Uterus (tissue), 4 donors: ENCODE results near the gene HECTD2. TPM values are rescaled to one million over a fixed set of nuclear protein-coding genes. Genes with fewer than 3 reads are reported as not detected.
"Not testable (repeated sequence)": the region's sequence is repeated elsewhere in the genome, so short reads cannot be mapped to it uniquely, and the experiment has no call there.

Source experiments
- DNase-seq, 2 donors: peaks; one replicate each; pipeline ENCODE4 v3.0.0-alpha.2; 2019 to 2020
- H3K27ac ChIP-seq, 2 donors: fragments of 200-600 bp; sonication (generic); 1 replicate in 1 of 2; 2 replicates in 1 of 2; pipeline ENCODE4 v1.5.1; 2016 to 2018
- H3K27me3 ChIP-seq, 2 donors: fragments of 200-600 bp; sonication (generic); one replicate each; pipeline ENCODE4 v1.5.1; 2018 to 2019; ENCODE audit warnings: control low read depth in 1 of 2
- H3K36me3 ChIP-seq, 2 donors: fragments of 200-600 bp; sonication (generic); one replicate each; pipeline ENCODE4 v1.5.1; 2019; ENCODE audit warnings: control low read depth in 1 of 2
- H3K4me1 ChIP-seq, 2 donors: fragments of 200-600 bp; sonication (generic); one replicate each; pipeline ENCODE4 v1.5.1; 2018 to 2019; ENCODE audit warnings: control low read depth in 1 of 2
- H3K4me3 ChIP-seq, 2 donors: fragments of 200-600 bp; sonication (generic); 1 replicate in 1 of 2; 2 replicates in 1 of 2; pipeline ENCODE4 v1.5.1; 2018 to 2019; ENCODE audit warnings: mild to moderate bottlenecking in 1 of 2
- H3K9me3 ChIP-seq, 2 donors: fragments of 200-600 bp; sonication (generic); one replicate each; pipeline ENCODE4 v1.5.1; 2019; ENCODE audit warnings: control low read depth in 1 of 2
- POLR2A ChIP-seq, 2 donors: fragments of 450-650 bp; IDR thresholded peaks; one replicate each; pipeline ENCODE4 v1.6.1; 2016; ENCODE audit warnings: antibody characterized with exemption in 2 of 2, mild to moderate bottlenecking in 1 of 2, moderate library complexity in 1 of 2
- intact Hi-C: fragments of 100-400 bp; cut with DNase I; formaldehyde crosslinking; loops from one replicate; pipeline ENCODE4 v1.15.1; 2023; ENCODE audit warnings: low total_unique reads
- total RNA-seq, 4 donors: library from RNA; depleted of rRNA in 3 of 4; stranded (reverse); fragments of >200 nt in 3 of 4; gene quantifications; one replicate each; pipeline versions ENCODE4 v1.1.0 to v1.2.4, GENCODE V29; 2014 to 2023
- TF ChIP-seq, protein P1 (sequence below), 4 experiments: fragments of 200-600 bp in 2 of 4; fragments of 450-650 bp in 2 of 4; sonication (generic) in 2 of 4; IDR thresholded peaks; one replicate each; pipeline ENCODE4 v1.5.1; 2016 to 2019; ENCODE audit warnings: antibody characterized with exemption in 4 of 4, mild to moderate bottlenecking in 2 of 4, moderate library complexity in 1 of 4
- donor health status: DM: yes; HTN: yes; CAD: no.

The HECTD2 gene
- total RNA-seq, 4 donors from 2014 or later, result 21.0 to 65.7 (median 33.2) TPM

- intact Hi-C loops, result no loop called here
- DNase-seq, result no peak
- no peaks in the 10 kb centered on the region for H3K27me3 ChIP-seq
- no peak overlapping the region for H3K4me3 ChIP-seq
- no peaks in the 10 kb centered on the region for H3K4me1 ChIP-seq
- TF ChIP-seq, protein P1, sequence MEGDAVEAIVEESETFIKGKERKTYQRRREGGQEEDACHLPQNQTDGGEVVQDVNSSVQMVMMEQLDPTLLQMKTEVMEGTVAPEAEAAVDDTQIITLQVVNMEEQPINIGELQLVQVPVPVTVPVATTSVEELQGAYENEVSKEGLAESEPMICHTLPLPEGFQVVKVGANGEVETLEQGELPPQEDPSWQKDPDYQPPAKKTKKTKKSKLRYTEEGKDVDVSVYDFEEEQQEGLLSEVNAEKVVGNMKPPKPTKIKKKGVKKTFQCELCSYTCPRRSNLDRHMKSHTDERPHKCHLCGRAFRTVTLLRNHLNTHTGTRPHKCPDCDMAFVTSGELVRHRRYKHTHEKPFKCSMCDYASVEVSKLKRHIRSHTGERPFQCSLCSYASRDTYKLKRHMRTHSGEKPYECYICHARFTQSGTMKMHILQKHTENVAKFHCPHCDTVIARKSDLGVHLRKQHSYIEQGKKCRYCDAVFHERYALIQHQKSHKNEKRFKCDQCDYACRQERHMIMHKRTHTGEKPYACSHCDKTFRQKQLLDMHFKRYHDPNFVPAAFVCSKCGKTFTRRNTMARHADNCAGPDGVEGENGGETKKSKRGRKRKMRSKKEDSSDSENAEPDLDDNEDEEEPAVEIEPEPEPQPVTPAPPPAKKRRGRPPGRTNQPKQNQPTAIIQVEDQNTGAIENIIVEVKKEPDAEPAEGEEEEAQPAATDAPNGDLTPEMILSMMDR (IDR thresholded peaks at IDR 0.05), result no peak
- TF ChIP-seq POLR2A (IDR thresholded peaks at IDR 0.05), result no peak
- H3K9me3 ChIP-seq, result no peaks in the 10 kb centered on the region
- H3K27ac ChIP-seq, result no peak overlapping the region
- no peaks in the 10 kb centered on the region for H3K36me3 ChIP-seq
Measured at GRCh38 chr10:91367558-91367957, 42.6 kb upstream of the HECTD2 start.

GRCh38 chr10:91369978-91370589 lies 40.1 kb upstream of the HECTD2 start:
- H3K4me1 ChIP-seq, DNase-seq, H3K27me3 ChIP-seq, intact Hi-C loops, H3K27ac ChIP-seq, H3K36me3 ChIP-seq, H3K4me3 ChIP-seq: not testable (repeated sequence)
- H3K9me3 ChIP-seq, result peaks cover 0 to 12% of the 10 kb centered on the region in 2 donors
- TF ChIP-seq, protein P1 (IDR thresholded peaks at IDR 0.05), result peak in 2 of 4 experiments; percentile 6 to 10

DNA sequence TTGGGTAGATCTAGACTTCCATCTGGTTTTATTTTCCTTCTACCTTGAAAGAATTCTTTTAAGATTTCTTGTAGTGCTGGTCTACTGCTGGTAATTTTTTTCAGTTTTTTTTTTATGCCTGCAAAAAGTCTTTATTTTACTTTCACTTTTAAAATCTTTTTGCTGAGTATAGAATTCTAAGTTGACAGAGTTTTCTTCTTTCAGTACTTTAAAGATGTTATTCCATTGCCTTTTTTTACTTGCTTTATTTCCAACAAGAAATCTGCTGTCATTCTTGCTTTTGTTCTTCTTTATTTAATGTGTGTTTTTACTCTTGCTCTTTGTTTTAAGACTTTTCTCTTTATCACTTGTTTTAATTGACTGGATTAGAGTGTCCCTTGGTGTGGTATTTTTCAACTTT lies 36.1 kb upstream of the HECTD2 start:
- H3K4me3 ChIP-seq, result no peak overlapping the region
- H3K27me3 ChIP-seq, result no peaks in the 10 kb centered on the region
- peaks cover 0 to 20% of the 10 kb centered on the region in 2 donors for H3K9me3 ChIP-seq
- H3K36me3 ChIP-seq, result no peaks in the 10 kb centered on the region
- intact Hi-C loops, result no loop called here
- no peaks in the 10 kb centered on the region for H3K4me1 ChIP-seq
- TF ChIP-seq, protein P1 (IDR thresholded peaks at IDR 0.05), result no peak
- no peak for TF ChIP-seq POLR2A (IDR thresholded peaks at IDR 0.05)
- DNase-seq, result no peak
- no peak overlapping the region for H3K27ac ChIP-seq

- no peak overlapping the region for H3K27ac ChIP-seq
- no peak for TF ChIP-seq POLR2A (IDR thresholded peaks at IDR 0.05)
- TF ChIP-seq, protein P1 (IDR thresholded peaks at IDR 0.05), result no peak
- H3K4me3 ChIP-seq, result no peak overlapping the region
- H3K36me3 ChIP-seq, result no peaks in the 10 kb centered on the region
- H3K27me3 ChIP-seq, result no peaks in the 10 kb centered on the region
- H3K4me1 ChIP-seq, result no peaks in the 10 kb centered on the region
- no peak for DNase-seq
- peaks cover 0 to 20% of the 10 kb centered on the region in 2 donors for H3K9me3 ChIP-seq
- intact Hi-C loops, result no loop called here
Measured at GRCh38 chr10:91378061-91378460, 32.1 kb upstream of the HECTD2 start.

DNA sequence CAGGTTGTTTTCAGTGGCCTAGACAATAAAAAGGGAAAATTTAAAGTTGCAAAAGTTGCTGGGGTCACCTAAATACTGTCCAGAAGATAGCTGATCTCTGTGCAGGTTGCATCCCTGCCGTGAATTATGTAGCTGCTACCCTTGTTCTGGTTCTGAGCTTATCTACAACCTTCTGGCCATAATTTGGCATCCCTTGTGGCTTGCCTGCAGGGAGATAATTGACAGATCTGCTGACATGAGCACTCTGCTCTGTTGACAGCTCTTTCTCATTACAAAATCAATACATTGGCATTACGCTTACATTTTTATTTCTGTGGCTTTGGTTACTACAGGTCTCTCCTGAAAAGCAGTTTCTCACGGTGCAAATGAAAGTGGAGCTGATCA lies 29.3 kb upstream of the HECTD2 start:
- DNase-seq, result no peak
- Histone ChIP-seq H3K4me3 (no peak overlapping the region), H3K27me3 (no peaks in the 10 kb centered on the region), H3K9me3 (peaks cover 0 to 4% of the 10 kb centered on the region in 2 donors), H3K4me1 (no peaks in the 10 kb centered on the region), H3K36me3 (no peaks in the 10 kb centered on the region), H3K27ac (no peak overlapping the region)
- TF ChIP-seq, protein P1 (IDR thresholded peaks at IDR 0.05), result no peak
- TF ChIP-seq POLR2A (IDR thresholded peaks at IDR 0.05), result no peak
- intact Hi-C loops, result no loop called here
